H9 (cell line): ENCODE results near the gene C12orf50. TPM values are rescaled to one million over a fixed set of nuclear protein-coding genes. Genes with fewer than 3 reads are reported as not detected.

Source experiments
- DNase-seq: peaks from one replicate; pipeline ENCODE4 v3.0.0-alpha.2; 2017
- H2AFZ ChIP-seq: one replicate; pipeline ENCODE4 v1.6.1; 2013; ENCODE audit warnings: mild to moderate bottlenecking, low read length, control low read depth, moderate library complexity
- H2AK5ac ChIP-seq: 2 replicates; pipeline ENCODE4 v1.6.1; 2013; ENCODE audit warnings: low read length, control low read depth, mixed read lengths; ENCODE audit not compliant: insufficient read length
- H2BK120ac ChIP-seq: one replicate; pipeline ENCODE4 v1.6.1; 2013; ENCODE audit warnings: low read depth, mild to moderate bottlenecking, low read length, control low read depth, inconsistent platforms; ENCODE audit not compliant: poor library complexity, severe bottlenecking
- H2BK12ac ChIP-seq: 2 replicates; pipeline ENCODE4 v1.6.1; 2013; ENCODE audit warnings: low read length, control low read depth, mixed read lengths, low read depth; ENCODE audit not compliant: insufficient read length
- H2BK15ac ChIP-seq: 2 replicates; pipeline ENCODE4 v1.6.1; 2013; ENCODE audit warnings: low read depth, low read length, control low read depth
- H2BK20ac ChIP-seq: one replicate; pipeline ENCODE4 v1.6.1; 2013; ENCODE audit warnings: low read depth, mild to moderate bottlenecking, low read length, control low read depth, inconsistent platforms; ENCODE audit not compliant: poor library complexity, severe bottlenecking
- H2BK5ac ChIP-seq: 2 replicates; pipeline ENCODE4 v1.6.1; 2013; ENCODE audit warnings: low read length, control low read depth, mixed read lengths; ENCODE audit not compliant: insufficient read length
- H3K14ac ChIP-seq: 2 replicates; pipeline ENCODE4 v1.6.1; 2013; ENCODE audit warnings: low read length, control low read depth; ENCODE audit not compliant: insufficient read depth
- H3K18ac ChIP-seq: 2 replicates; pipeline ENCODE4 v1.6.1; 2013; ENCODE audit warnings: low read depth, mild to moderate bottlenecking, mixed read lengths, low read length, control low read depth; ENCODE audit not compliant: insufficient read length
- H3K23ac ChIP-seq: 2 replicates; pipeline ENCODE4 v1.6.1; 2013; ENCODE audit warnings: low read length, control low read depth, mixed read lengths, low read depth; ENCODE audit not compliant: insufficient read length
- H3K23me2 ChIP-seq: 2 replicates; pipeline ENCODE4 v1.6.1; 2013; ENCODE audit warnings: low read depth, mild to moderate bottlenecking, mixed read lengths, low read length, control low read depth; ENCODE audit not compliant: insufficient read length, poor library complexity, severe bottlenecking
- H3K27ac ChIP-seq: 2 replicates; pipeline ENCODE4 v1.5.1; 2013; ENCODE audit warnings: low read length, control low read depth, mixed read lengths, low read depth; ENCODE audit not compliant: insufficient read length
- H3K27me3 ChIP-seq: 2 replicates; pipeline ENCODE4 v1.6.1; 2013; ENCODE audit warnings: low read length, control low read depth, inconsistent platforms; ENCODE audit not compliant: insufficient read depth
- H3K4ac ChIP-seq: 2 replicates; pipeline ENCODE4 v1.6.1; 2013; ENCODE audit warnings: low read depth, mild to moderate bottlenecking, control low read depth, inconsistent platforms, low read length, moderate library complexity
- H3K4me1 ChIP-seq: 2 replicates; pipeline ENCODE4 v1.6.1; 2013; ENCODE audit warnings: low read length, control low read depth, inconsistent platforms; ENCODE audit not compliant: insufficient read depth
- H3K4me2 ChIP-seq: 2 replicates; pipeline ENCODE4 v1.6.1; 2013; ENCODE audit warnings: low read length, control low read depth, mixed read lengths; ENCODE audit not compliant: insufficient read length, insufficient read depth
- H3K56ac ChIP-seq: 2 replicates; pipeline ENCODE4 v1.6.1; 2013; ENCODE audit warnings: low read depth, mild to moderate bottlenecking, mixed read lengths, low read length, control low read depth; ENCODE audit not compliant: insufficient read length
- H3K79me1 ChIP-seq: 2 replicates; pipeline ENCODE4 v1.6.1; 2013; ENCODE audit warnings: low read depth, mild to moderate bottlenecking, moderate library complexity, low read length, control low read depth, inconsistent platforms; ENCODE audit not compliant: insufficient read depth, poor library complexity, severe bottlenecking
- H3K79me2 ChIP-seq: 2 replicates; pipeline ENCODE4 v1.6.1; 2013; ENCODE audit warnings: low read length, control low read depth, inconsistent platforms; ENCODE audit not compliant: insufficient read depth
- H3K9ac ChIP-seq: 2 replicates; pipeline ENCODE4 v1.6.1; 2013; ENCODE audit warnings: low read length, control low read depth, mixed read lengths; ENCODE audit not compliant: insufficient read length; ENCODE audit errors: extremely low read depth
- H3K9me3 ChIP-seq: one replicate; pipeline ENCODE4 v1.6.1; 2013; ENCODE audit warnings: low read depth, low read length, inconsistent platforms; ENCODE audit not compliant: control insufficient read depth
- H3T11ph ChIP-seq: one replicate; pipeline ENCODE4 v1.6.1; 2013; ENCODE audit warnings: mild to moderate bottlenecking, low read length, control low read depth, inconsistent platforms
- H4K20me1 ChIP-seq: one replicate; pipeline ENCODE4 v1.6.1; 2013; ENCODE audit not compliant: control insufficient read depth, insufficient read length, insufficient read depth
- H4K5ac ChIP-seq: 2 replicates; pipeline ENCODE4 v1.6.1; 2013; ENCODE audit warnings: low read depth, mild to moderate bottlenecking, mixed read lengths, low read length, control low read depth; ENCODE audit not compliant: insufficient read length
- H4K8ac ChIP-seq: replicated peaks from 2 replicates; pipeline ENCODE4 v1.6.1; 2013; ENCODE audit warnings: low read length, control low read depth, mixed read lengths, low read depth; ENCODE audit not compliant: insufficient read length
- H4K91ac ChIP-seq: 2 replicates; pipeline ENCODE4 v1.6.1; 2013; ENCODE audit warnings: low read depth, mild to moderate bottlenecking, moderate library complexity, mixed read lengths, low read length, control low read depth; ENCODE audit not compliant: insufficient read length
- H3K27ac Mint-ChIP-seq, 3 experiments: 2 replicates in 2 of 3; 3 replicates in 1 of 3; pipeline ENCODE4 v1.8.0; 2020 to 2021; ENCODE audit warnings: mixed read lengths in 3 of 3, mild to moderate bottlenecking in 1 of 3, moderate library complexity in 1 of 3
- H3K27me3 Mint-ChIP-seq: 2 replicates; pipeline ENCODE4 v1.8.0; 2021; ENCODE audit warnings: low read depth, mild to moderate bottlenecking, moderate library complexity, mixed read lengths
- H3K36me3 Mint-ChIP-seq, 3 experiments: 2 replicates in 2 of 3; 3 replicates in 1 of 3; pipeline ENCODE4 v1.8.0; 2020 to 2021; ENCODE audit warnings: low read depth in 3 of 3, mixed read lengths in 3 of 3; ENCODE audit not compliant: insufficient read depth in 1 of 3
- H3K4me1 Mint-ChIP-seq, 2 experiments: 2 replicates each; pipeline ENCODE4 v1.8.0; 2020; ENCODE audit warnings: mixed read lengths in 2 of 2
- H3K4me3 Mint-ChIP-seq, 2 experiments: 2 replicates in 1 of 2; 3 replicates in 1 of 2; pipeline ENCODE4 v1.8.0; 2020 to 2021; ENCODE audit warnings: mild to moderate bottlenecking in 2 of 2, mixed read lengths in 2 of 2, moderate library complexity in 1 of 2
- H3K9me3 Mint-ChIP-seq, 2 experiments: 2 replicates in 1 of 2; 3 replicates in 1 of 2; pipeline ENCODE4 v1.8.0; 2020; ENCODE audit warnings: mild to moderate bottlenecking in 2 of 2, mixed read lengths in 2 of 2, moderate library complexity in 1 of 2
- CTCF ChIP-seq: fragments of 200-600 bp; sonication (generic); conservative IDR thresholded peaks from 3 replicates; pipeline ENCODE4 v1.8.0; 2021; ENCODE audit warnings: antibody characterized with exemption, mild to moderate bottlenecking
- total RNA-seq: library from RNA; stranded (reverse); gene quantifications from 2 replicates; pipeline ENCODE4 v1.2.1, GENCODE V29; 2021

C12orf50 gene
- total RNA-seq, 1 experiment from 2014 or later = 0.17 TPM

- H2BK5ac ChIP-seq = no peak overlapping the region
- H4K8ac ChIP-seq = no peak overlapping the region
- H3K23me2 ChIP-seq = no peaks in the 10 kb centered on the region
- no peak overlapping the region for H3K56ac ChIP-seq
- no peak overlapping the region for H3T11ph ChIP-seq
- Mint-ChIP-seq H3K36me3 (no peaks in the 10 kb centered on the region), H3K27me3 (no peaks in the 10 kb centered on the region), H3K4me3 (no peak overlapping the region), H3K4me1 (peaks cover 5 to 6% of the 10 kb centered on the region in 2 experiments; a peak in 2 of 4 replicates), H3K9me3 (no peaks in the 10 kb centered on the region), H3K27ac (no peak overlapping the region)
- no peak overlapping the region for H3K9ac ChIP-seq
- H2BK20ac ChIP-seq = no peak overlapping the region
- no peak overlapping the region for H2AFZ ChIP-seq
- H2AK5ac ChIP-seq = no peak overlapping the region
- H3K79me2 ChIP-seq = no peaks in the 10 kb centered on the region
- H3K27me3 ChIP-seq = no peaks in the 10 kb centered on the region
- H3K9me3 ChIP-seq = no peaks in the 10 kb centered on the region
- no peak overlapping the region for H3K4ac ChIP-seq
- no peak overlapping the region for H3K27ac ChIP-seq
- no peak overlapping the region for H2BK120ac ChIP-seq
- no peaks in the 10 kb centered on the region for H4K20me1 ChIP-seq
- H3K14ac ChIP-seq = no peak overlapping the region
- no peak overlapping the region for H2BK15ac ChIP-seq
- H3K4me2 ChIP-seq = no peak overlapping the region
- no peak overlapping the region for H4K5ac ChIP-seq
- no peaks in the 10 kb centered on the region for H3K79me1 ChIP-seq
- DNase-seq = no peak
- no peak overlapping the region for H3K23ac ChIP-seq
- no peaks in the 10 kb centered on the region for H3K4me1 ChIP-seq
- H2BK12ac ChIP-seq = no peak overlapping the region
- no peak for TF ChIP-seq CTCF
- H3K18ac ChIP-seq = no peak overlapping the region
- H4K91ac ChIP-seq = no peak overlapping the region
These were observed 37.7 kb downstream of the C12orf50 start for GRCh38 chr12:87991483-87991882.
